ENCODE data around the gene MROH8. TPM values are rescaled to one million over a fixed set of nuclear protein-coding genes. Genes with fewer than 3 reads are reported as not detected.

MROH8 gene
- total RNA-seq, 1 experiment from 2014 or later = 1.9 TPM

DNA sequence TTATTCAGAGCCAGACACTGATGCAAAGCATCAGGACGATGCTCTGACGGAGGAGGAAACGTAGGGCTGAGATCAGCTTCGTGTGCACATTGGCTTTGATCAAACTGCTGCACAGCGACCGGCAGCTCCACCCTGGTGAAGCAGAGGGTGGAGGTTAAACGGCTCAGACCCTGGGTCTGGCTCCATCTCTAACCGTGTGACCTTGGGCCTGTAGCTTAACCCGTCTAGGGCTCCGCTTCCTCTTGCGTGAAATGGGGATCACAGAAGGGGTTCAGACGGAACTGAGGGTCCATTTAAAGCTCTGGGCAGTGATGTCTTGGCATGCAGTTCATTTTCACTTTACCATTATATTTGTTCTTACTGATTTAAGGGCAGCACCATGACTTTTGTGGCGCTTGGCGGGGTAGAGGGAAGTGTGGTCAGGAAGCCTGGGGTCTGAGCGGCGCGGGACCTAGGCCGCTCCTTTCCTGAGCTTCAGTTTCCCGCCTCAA, 84.2 kb downstream of the MROH8 start:
- DNase-seq = peak; percentile 82
- H3K27me3 ChIP-seq (ENCODE audit: low read length) = no peaks in the 10 kb centered on the region
- peak overlapping the region; percentile 83 for H3K9ac ChIP-seq (ENCODE audit: low read length)
- H4K20me1 ChIP-seq (ENCODE audit: insufficient read depth, low read depth, low read length) = no peaks in the 10 kb centered on the region
- peaks cover 17% of the 10 kb centered on the region; the same call in 1 of the 2 replicates for H3K36me3 ChIP-seq (ENCODE audit: insufficient read depth, low read length)
- peak overlapping the region; percentile 73 for H3K4me2 ChIP-seq (ENCODE audit: low read depth, low read length, poor library complexity, severe bottlenecking)
- peak overlapping the region; percentile 77 for H3K4me3 ChIP-seq (ENCODE audit: low read length)
- H3K9me3 ChIP-seq (ENCODE audit: low read length) = no peaks in the 10 kb centered on the region
- no peaks in the 10 kb centered on the region for H3K9me2 ChIP-seq (replicated peaks; ENCODE audit: insufficient read depth, low read length)
- H3K4me1 ChIP-seq (ENCODE audit: low read length) = peaks cover 48% of the 10 kb centered on the region
- H3K27ac ChIP-seq (ENCODE audit: low read length) = peak overlapping the region; percentile 83
- H2AFZ ChIP-seq (ENCODE audit: low read length) = 0 out of 2 replicates have a peak overlapping the region, but pooled peaks have one; percentile 8
- peaks cover 52% of the 10 kb centered on the region for H3K79me2 ChIP-seq (ENCODE audit: low read length)

DNA sequence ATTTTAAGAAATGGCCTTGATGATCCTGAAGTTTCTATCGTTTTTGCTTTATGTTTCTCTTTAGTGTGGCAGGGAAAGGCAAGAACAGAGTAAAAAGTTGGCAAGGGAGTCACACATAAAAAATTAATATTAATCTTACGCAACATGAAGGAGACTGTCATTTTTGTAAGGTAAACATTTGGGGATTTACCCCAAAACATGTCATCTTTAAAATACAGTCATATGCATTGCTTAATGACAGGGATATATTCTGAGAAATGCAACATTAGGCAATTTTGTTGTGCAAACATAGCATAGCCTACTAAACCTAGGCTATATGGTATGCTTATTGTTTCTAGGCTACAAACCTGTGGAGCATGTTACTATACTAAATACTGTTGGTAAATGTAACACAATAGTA, 88.9 kb downstream of the MROH8 start:
- peaks cover 28% of the 10 kb centered on the region for H3K4me1 ChIP-seq (ENCODE audit: low read length)
- no peaks in the 10 kb centered on the region for H3K9me2 ChIP-seq (replicated peaks; ENCODE audit: insufficient read depth, low read length)
- H3K4me3 ChIP-seq (ENCODE audit: low read length) = no peak overlapping the region
- no peak for DNase-seq
- no peak overlapping the region for H2AFZ ChIP-seq (ENCODE audit: low read length)
- no peaks in the 10 kb centered on the region for H3K27me3 ChIP-seq (ENCODE audit: low read length)
- H3K9ac ChIP-seq (ENCODE audit: low read length) = no peak overlapping the region
- H3K36me3 ChIP-seq (ENCODE audit: insufficient read depth, low read length) = peaks cover 33% of the 10 kb centered on the region; the same call in 1 of the 2 replicates
- H3K79me2 ChIP-seq (ENCODE audit: low read length) = peaks cover 92% of the 10 kb centered on the region
- H3K4me2 ChIP-seq (ENCODE audit: low read depth, low read length, poor library complexity, severe bottlenecking) = no peak overlapping the region
- no peaks in the 10 kb centered on the region for H4K20me1 ChIP-seq (ENCODE audit: insufficient read depth, low read depth, low read length)
- H3K9me3 ChIP-seq (ENCODE audit: low read length) = no peaks in the 10 kb centered on the region
- no peak overlapping the region for H3K27ac ChIP-seq (ENCODE audit: low read length)

DNA sequence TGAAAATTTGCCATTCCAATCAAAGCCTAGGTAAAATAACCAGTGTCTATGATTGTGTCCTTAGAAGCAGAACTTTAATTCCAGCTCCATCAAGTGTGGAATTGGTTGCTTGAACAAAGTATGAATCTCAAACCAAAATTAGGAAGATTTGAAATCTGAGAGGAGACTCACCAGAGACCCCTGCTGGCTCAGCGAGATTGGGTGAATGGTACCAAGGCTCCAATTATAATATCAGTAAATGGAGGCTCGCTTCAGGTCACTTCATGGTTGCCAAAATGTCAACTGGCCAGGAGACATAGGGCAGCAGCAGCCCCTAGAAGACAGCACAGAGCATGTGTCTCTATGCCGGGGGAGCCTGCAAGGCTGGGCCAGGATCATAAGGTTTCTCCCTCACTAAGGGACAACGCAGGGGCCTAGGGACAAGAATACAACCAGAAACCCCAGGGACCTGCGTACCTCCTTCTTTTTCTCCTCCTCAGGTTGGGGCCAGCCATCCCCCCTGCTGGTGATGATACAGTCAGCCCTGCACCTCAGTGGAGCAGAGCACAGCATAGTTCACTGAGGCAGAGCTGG, 97.5 kb downstream of the MROH8 start:
- no peaks in the 10 kb centered on the region for H3K27me3 ChIP-seq (ENCODE audit: low read length)
- H3K79me2 ChIP-seq (ENCODE audit: low read length) = peaks cover 83% of the 10 kb centered on the region
- peak overlapping the region; percentile 14; the same call in 1 of the 2 replicates for H3K27ac ChIP-seq (ENCODE audit: low read length)
- H4K20me1 ChIP-seq (ENCODE audit: insufficient read depth, low read depth, low read length) = no peaks in the 10 kb centered on the region
- no peak overlapping the region for H3K4me3 ChIP-seq (ENCODE audit: low read length)
- H3K9ac ChIP-seq (ENCODE audit: low read length) = no peak overlapping the region
- H3K4me1 ChIP-seq (ENCODE audit: low read length) = peaks cover 11% of the 10 kb centered on the region
- no peaks in the 10 kb centered on the region for H3K9me3 ChIP-seq (ENCODE audit: low read length)
- no peaks in the 10 kb centered on the region for H3K9me2 ChIP-seq (replicated peaks; ENCODE audit: insufficient read depth, low read length)
- peak; percentile 68 for DNase-seq
- no peak overlapping the region for H2AFZ ChIP-seq (ENCODE audit: low read length)
- peaks cover 51% of the 10 kb centered on the region for H3K36me3 ChIP-seq (ENCODE audit: insufficient read depth, low read length)
- H3K4me2 ChIP-seq (ENCODE audit: low read depth, low read length, poor library complexity, severe bottlenecking) = no peak overlapping the region

DNA sequence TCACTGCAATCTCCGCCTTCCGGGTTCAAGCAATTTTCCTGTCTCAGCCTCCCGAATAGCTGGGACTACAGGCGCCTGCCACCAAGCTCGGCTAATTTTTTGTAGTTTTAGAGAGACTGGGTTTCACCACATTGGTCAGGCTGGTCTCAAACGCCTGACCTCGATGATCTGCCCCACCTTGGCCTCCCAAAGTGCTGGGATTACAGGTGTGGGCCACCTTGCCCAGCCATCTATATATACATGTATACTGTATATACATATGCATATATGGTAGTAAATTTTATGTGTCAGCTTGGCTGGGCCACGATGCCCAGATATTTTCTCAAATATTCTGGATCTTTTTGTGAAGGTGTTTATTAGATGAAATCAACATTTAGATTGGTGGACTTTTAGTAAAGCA, 102.3 kb downstream of the MROH8 start:
- Histone ChIP-seq H3K9me3 (ENCODE audit: low read length) (peaks cover 12% of the 10 kb centered on the region), H3K36me3 (ENCODE audit: insufficient read depth, low read length) (peaks cover 54% of the 10 kb centered on the region), H3K79me2 (ENCODE audit: low read length) (peaks cover 93% of the 10 kb centered on the region), H3K9me2 (replicated peaks; ENCODE audit: insufficient read depth, low read length) (no peaks in the 10 kb centered on the region), H3K4me3 (ENCODE audit: low read length) (no peak overlapping the region), H3K4me1 (ENCODE audit: low read length) (peaks cover 24% of the 10 kb centered on the region), H3K9ac (ENCODE audit: low read length) (no peak overlapping the region), H3K27me3 (ENCODE audit: low read length) (no peaks in the 10 kb centered on the region), H4K20me1 (ENCODE audit: insufficient read depth, low read depth, low read length) (no peaks in the 10 kb centered on the region), H3K27ac (ENCODE audit: low read length) (no peak overlapping the region), H2AFZ (ENCODE audit: low read length) (no peak overlapping the region), H3K4me2 (ENCODE audit: low read depth, low read length, poor library complexity, severe bottlenecking) (no peak overlapping the region)
- DNase-seq = no peak

DNA sequence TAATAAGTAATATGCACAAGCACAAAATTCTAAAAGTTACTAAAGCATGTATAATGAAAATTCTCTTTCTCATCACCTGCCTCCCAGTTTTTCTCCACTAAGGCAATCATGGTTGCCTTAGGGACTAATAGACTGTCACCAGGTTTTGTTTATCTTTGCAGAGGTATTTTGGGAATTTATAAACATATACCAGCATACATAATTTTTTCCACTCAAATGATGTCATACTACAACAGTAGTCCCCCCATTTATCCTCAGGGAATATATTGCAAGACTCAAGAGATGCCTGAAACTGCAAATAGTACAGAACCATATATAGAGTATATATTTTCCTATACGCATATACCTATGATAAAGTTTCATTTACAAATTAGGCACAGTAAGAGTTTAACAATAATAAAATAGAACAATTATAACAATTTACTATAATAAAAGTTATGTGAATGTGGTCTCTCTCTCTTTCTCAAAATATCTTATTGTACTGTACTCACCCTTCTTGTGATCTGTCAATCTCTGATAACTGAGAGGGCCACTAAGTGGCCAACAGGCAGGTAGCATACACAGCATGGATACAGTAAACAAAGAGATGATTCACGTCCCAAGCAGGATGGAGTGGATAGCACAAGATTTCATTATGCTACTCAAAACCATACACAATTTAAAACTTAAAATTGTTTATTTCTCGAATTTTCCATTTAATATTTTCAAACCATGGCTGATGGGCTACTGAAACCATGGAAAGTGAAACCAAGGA, 103.2 kb downstream of the MROH8 start:
- H3K9me2 ChIP-seq (replicated peaks; ENCODE audit: insufficient read depth, low read length) = no peaks in the 10 kb centered on the region
- H3K4me2 ChIP-seq (ENCODE audit: low read depth, low read length, poor library complexity, severe bottlenecking) = no peak overlapping the region
- DNase-seq = no peak
- no peak overlapping the region for H3K27ac ChIP-seq (ENCODE audit: low read length)
- H3K9me3 ChIP-seq (ENCODE audit: low read length) = peaks cover 12% of the 10 kb centered on the region
- no peak overlapping the region for H2AFZ ChIP-seq (ENCODE audit: low read length)
- no peak overlapping the region for H3K9ac ChIP-seq (ENCODE audit: low read length)
- H4K20me1 ChIP-seq (ENCODE audit: insufficient read depth, low read depth, low read length) = no peaks in the 10 kb centered on the region
- no peak overlapping the region for H3K4me3 ChIP-seq (ENCODE audit: low read length)
- peaks cover 48% of the 10 kb centered on the region for H3K36me3 ChIP-seq (ENCODE audit: insufficient read depth, low read length)
- H3K79me2 ChIP-seq (ENCODE audit: low read length) = peaks cover 93% of the 10 kb centered on the region
- H3K27me3 ChIP-seq (ENCODE audit: low read length) = no peaks in the 10 kb centered on the region
- H3K4me1 ChIP-seq (ENCODE audit: low read length) = peaks cover 27% of the 10 kb centered on the region

DNA sequence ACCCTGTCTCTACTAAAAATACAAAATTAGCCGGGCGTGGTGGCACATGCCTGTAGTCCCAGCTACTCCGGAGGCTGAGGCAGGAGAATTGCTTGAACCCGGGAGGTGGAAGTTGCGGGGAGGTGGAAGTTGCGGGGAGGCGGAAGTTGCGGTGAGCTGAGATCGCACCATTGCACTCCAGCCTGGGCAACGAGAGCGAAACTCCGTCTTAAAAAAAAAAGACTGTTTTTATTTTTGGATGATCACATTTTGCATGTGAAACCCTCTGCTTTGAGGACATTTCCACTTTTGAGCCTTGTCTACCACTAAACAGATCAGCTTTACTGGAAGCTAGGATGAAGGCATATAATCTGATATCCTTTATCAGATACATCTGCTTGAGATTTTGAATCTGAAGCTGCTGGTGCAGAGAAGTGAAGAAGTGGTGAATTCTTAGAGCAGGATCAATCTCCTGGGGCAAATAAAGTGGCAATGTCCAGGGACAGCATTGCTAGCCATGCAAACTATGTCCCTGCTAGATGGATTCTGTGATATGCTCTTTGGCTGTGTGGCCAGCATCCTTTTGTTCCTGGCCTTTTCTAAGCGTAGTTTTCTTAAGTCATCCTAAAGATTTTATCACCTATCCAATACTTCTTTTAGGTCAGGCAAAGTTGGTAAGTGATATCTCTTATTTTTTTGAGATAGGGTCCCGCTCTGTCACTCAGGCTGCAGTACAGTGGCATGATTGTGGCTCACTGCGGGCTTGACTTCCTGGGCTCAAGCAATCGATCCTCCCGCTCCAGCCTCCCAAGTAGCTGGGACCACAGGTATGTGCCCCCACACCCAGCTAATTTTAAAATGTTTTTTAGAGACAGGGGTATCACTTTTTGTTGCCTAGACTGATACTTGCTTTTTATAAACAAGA, 106.8 kb downstream of the MROH8 start:
- Histone ChIP-seq H3K9ac (ENCODE audit: low read length) (peak overlapping the region; percentile 42), H3K9me2 (replicated peaks; ENCODE audit: insufficient read depth, low read length) (no peaks in the 10 kb centered on the region), H3K79me2 (ENCODE audit: low read length) (peaks cover 71% of the 10 kb centered on the region), H3K4me3 (ENCODE audit: low read length) (peak overlapping the region; percentile 44; the same call in 1 of the 2 replicates), H3K4me1 (ENCODE audit: low read length) (peaks cover 33% of the 10 kb centered on the region), H3K36me3 (ENCODE audit: insufficient read depth, low read length) (peaks cover 30% of the 10 kb centered on the region), H4K20me1 (ENCODE audit: insufficient read depth, low read depth, low read length) (no peaks in the 10 kb centered on the region), H3K4me2 (ENCODE audit: low read depth, low read length, poor library complexity, severe bottlenecking) (peak overlapping the region; percentile 64), H2AFZ (ENCODE audit: low read length) (no peak overlapping the region), H3K9me3 (ENCODE audit: low read length) (peaks cover 12% of the 10 kb centered on the region), H3K27ac (ENCODE audit: low read length) (peak overlapping the region; percentile 88), H3K27me3 (ENCODE audit: low read length) (no peaks in the 10 kb centered on the region)
- peak; percentile 78 for DNase-seq

DNA sequence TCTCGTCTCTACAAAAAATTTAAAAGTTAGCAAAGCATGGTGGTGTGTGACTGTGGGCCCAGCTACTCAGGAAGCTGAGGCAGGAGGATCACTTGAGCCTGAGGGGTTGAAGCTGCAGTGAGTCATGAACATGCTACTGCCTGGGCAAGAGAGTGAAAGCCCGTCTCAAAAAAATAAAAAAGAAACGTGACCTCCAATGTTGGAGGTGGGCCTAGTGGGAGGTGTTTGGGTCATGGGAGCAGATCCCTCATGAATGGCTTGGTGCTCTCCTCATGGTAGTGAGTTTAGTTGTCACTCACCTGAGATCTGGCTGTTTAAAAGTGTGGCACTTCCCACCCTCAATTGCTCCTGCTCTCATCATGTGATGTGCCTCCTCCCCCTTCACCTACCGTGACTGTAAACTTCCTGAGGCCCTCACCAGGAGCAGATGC, 107.9 kb downstream of the MROH8 start:
- H3K4me3 ChIP-seq (ENCODE audit: low read length) = no peak overlapping the region
- peaks cover 42% of the 10 kb centered on the region for H3K4me1 ChIP-seq (ENCODE audit: low read length)
- DNase-seq = peak; percentile 69
- no peaks in the 10 kb centered on the region for H3K9me2 ChIP-seq (replicated peaks; ENCODE audit: insufficient read depth, low read length)
- 0 out of 2 replicates have a peak overlapping the region, but pooled peaks have one; percentile 10 for H3K9ac ChIP-seq (ENCODE audit: low read length)
- H3K27me3 ChIP-seq (ENCODE audit: low read length) = no peaks in the 10 kb centered on the region
- no peak overlapping the region for H2AFZ ChIP-seq (ENCODE audit: low read length)
- H3K4me2 ChIP-seq (ENCODE audit: low read depth, low read length, poor library complexity, severe bottlenecking) = peak overlapping the region; percentile 64
- no peaks in the 10 kb centered on the region for H4K20me1 ChIP-seq (ENCODE audit: insufficient read depth, low read depth, low read length)
- peaks cover 69% of the 10 kb centered on the region for H3K79me2 ChIP-seq (ENCODE audit: low read length)
- H3K36me3 ChIP-seq (ENCODE audit: insufficient read depth, low read length) = peaks cover 28% of the 10 kb centered on the region
- H3K9me3 ChIP-seq (ENCODE audit: low read length) = peaks cover 12% of the 10 kb centered on the region
- H3K27ac ChIP-seq (ENCODE audit: low read length) = peak overlapping the region; percentile 88

All from Karpas-422 (cell line).